Measurements from ENCODE around the gene EYS.

Gene EYS

DNA sequence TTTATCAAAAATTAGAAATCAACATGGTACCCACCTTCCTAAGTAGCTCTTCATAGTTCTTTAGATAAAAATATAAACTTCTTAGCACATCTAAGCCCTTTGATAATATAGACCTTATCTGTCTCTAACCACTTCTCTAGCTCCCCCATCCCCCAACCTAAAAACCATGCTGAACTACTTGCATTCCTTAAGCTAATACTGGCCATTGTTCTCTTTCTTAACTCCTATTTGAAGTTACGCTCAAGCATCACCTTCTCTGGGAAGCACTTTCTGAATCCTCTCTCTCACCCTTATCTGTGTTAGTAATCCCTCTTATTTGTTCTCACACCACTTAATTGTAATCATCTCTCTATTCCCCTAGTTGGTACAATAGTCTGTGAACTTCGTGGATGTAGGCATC, 1918.5 kb downstream of the EYS start:
- Mint-ChIP-seq H3K4me3 (no peak overlapping the region), H3K4me1 (no peaks in the 10 kb centered on the region), H3K9me3 (no peaks in the 10 kb centered on the region), H3K36me3 (ENCODE audit: low read depth) (no peaks in the 10 kb centered on the region), H3K27ac (no peak overlapping the region), H3K27me3 (ENCODE audit: low read depth, poor library complexity) (no peaks in the 10 kb centered on the region)
- no peak for DNase-seq
- TF ChIP-seq, protein P1, sequence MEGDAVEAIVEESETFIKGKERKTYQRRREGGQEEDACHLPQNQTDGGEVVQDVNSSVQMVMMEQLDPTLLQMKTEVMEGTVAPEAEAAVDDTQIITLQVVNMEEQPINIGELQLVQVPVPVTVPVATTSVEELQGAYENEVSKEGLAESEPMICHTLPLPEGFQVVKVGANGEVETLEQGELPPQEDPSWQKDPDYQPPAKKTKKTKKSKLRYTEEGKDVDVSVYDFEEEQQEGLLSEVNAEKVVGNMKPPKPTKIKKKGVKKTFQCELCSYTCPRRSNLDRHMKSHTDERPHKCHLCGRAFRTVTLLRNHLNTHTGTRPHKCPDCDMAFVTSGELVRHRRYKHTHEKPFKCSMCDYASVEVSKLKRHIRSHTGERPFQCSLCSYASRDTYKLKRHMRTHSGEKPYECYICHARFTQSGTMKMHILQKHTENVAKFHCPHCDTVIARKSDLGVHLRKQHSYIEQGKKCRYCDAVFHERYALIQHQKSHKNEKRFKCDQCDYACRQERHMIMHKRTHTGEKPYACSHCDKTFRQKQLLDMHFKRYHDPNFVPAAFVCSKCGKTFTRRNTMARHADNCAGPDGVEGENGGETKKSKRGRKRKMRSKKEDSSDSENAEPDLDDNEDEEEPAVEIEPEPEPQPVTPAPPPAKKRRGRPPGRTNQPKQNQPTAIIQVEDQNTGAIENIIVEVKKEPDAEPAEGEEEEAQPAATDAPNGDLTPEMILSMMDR (IDR thresholded peaks at IDR 0.05): no peak

DNA sequence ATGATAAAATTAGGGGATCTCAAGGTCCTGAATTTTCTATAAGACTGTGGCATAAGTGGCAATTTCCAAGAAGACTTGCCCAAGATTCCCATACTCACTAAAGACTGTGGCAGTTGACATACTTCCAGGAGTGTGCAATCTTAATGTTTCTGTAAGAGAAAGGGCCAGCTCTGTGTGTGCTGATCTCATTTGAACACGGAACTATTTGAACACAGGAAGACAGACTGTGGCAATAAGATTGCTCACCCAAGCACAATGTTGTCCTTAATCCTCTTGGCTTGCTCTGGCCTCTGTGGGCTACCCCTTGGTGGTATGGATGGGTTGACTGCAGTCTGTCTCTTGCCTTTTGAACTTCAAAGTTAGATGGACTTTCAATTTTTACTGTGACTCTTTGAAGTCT, 1920.0 kb downstream of the EYS start:
- Mint-ChIP-seq H3K36me3 (ENCODE audit: low read depth) (no peaks in the 10 kb centered on the region), H3K27ac (no peak overlapping the region), H3K4me1 (no peaks in the 10 kb centered on the region), H3K4me3 (no peak overlapping the region), H3K27me3 (ENCODE audit: low read depth, poor library complexity) (no peaks in the 10 kb centered on the region), H3K9me3 (no peaks in the 10 kb centered on the region)
- TF ChIP-seq, protein P1 (IDR thresholded peaks at IDR 0.05): no peak
- no peak for DNase-seq

DNA sequence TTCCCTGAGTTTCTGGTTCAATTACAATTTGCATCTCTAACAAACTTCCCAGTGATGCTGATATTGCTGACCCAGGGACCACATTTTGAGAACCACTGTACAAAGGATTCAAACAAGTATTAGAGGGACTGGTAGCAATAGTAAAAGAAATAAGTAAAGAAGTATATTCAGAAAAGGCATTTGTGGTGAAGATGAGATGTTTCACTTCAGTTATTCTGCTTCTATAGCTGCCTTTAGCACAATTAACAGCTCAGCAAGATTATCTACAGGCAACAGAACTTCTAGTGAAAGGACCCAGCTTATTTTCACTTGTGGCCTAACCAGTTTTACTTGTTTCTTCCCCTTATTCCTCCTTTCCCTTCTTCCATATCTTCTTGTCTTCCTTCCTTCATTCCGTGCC, 1922.0 kb downstream of the EYS start:
- Mint-ChIP-seq H3K4me1 (no peaks in the 10 kb centered on the region), H3K4me3 (no peak overlapping the region), H3K27ac (peak overlapping the region; percentile 32), H3K36me3 (ENCODE audit: low read depth) (no peaks in the 10 kb centered on the region), H3K9me3 (peaks cover 10% of the 10 kb centered on the region), H3K27me3 (ENCODE audit: low read depth, poor library complexity) (no peaks in the 10 kb centered on the region)
- DNase-seq: no peak
- TF ChIP-seq, protein P1 (IDR thresholded peaks at IDR 0.05): no peak

DNA sequence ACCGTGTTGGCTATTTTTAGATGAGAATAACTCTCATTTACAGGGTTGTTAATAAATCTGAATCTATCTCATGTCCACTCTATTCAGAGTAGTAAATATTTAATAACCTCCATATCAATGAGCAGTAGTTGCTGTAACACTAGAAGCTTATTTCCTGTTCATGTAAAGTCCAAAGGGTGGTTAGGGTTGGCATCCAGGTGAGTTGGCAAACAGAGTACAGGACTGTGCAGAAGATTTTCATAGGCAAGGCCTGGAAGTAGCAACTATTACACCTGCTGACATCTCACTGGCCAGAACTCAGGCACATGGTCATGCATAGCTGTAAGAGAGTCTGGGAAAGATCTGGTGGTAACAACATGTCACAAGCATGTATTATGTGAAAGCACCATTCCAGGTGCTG, 1923.9 kb downstream of the EYS start:
- no peak overlapping the region for H3K27ac Mint-ChIP-seq
- H3K9me3 Mint-ChIP-seq: peaks cover 18% of the 10 kb centered on the region
- TF ChIP-seq, protein P1 (IDR thresholded peaks at IDR 0.05): no peak
- H3K4me1 Mint-ChIP-seq: no peaks in the 10 kb centered on the region
- no peak overlapping the region for H3K4me3 Mint-ChIP-seq
- H3K36me3 Mint-ChIP-seq (ENCODE audit: low read depth): no peaks in the 10 kb centered on the region
- no peaks in the 10 kb centered on the region for H3K27me3 Mint-ChIP-seq (ENCODE audit: low read depth, poor library complexity)
- no peak for DNase-seq

DNA sequence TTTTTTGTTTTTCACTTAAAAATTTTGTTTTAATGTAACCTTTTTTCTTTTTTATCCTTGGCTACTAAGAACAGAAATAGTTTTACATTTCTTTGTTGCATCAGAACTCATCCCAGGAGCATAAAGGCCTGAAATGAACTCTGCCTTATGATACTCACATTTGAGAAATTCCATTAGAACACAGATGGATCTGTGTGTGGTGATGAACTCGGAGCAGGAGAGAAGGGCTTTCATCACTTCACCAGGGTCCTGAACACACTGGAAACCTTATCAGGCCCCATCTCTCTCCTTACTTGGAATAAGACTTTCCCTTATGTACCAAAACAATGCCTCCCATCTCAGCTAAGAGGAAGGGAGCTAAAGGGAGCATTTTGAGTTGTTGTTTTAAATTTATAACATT, 1932.1 kb downstream of the EYS start:
- Mint-ChIP-seq H3K4me1 (no peaks in the 10 kb centered on the region), H3K27me3 (ENCODE audit: low read depth, poor library complexity) (no peaks in the 10 kb centered on the region), H3K27ac (no peak overlapping the region), H3K9me3 (peaks cover 7% of the 10 kb centered on the region), H3K4me3 (no peak overlapping the region), H3K36me3 (ENCODE audit: low read depth) (no peaks in the 10 kb centered on the region)
- DNase-seq: no peak
- TF ChIP-seq, protein P1 (IDR thresholded peaks at IDR 0.05): no peak

DNA sequence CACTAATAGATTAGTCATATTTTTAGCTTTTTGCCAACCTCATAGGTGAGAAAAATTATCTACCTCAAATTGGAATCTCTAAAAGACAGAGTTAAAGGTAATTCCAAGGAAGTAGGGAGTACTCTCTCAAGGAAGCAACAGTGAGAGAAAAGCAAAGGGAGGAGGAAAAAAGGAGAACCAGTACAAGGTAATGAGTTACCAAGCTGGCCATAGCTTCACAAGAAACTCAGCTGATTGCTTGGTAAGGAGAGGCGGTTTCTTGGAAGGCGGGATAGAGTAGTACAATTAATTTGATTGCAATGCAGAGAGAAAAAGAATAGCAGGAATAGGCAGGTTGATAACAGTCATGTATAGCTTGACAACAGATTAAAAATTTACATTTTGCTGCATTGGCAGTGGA, 1933.8 kb downstream of the EYS start:
- Mint-ChIP-seq H3K4me3 (no peak overlapping the region), H3K36me3 (ENCODE audit: low read depth) (no peaks in the 10 kb centered on the region), H3K27me3 (ENCODE audit: low read depth, poor library complexity) (no peaks in the 10 kb centered on the region), H3K9me3 (no peaks in the 10 kb centered on the region), H3K4me1 (no peaks in the 10 kb centered on the region), H3K27ac (no peak overlapping the region)
- DNase-seq: no peak
- TF ChIP-seq, protein P1 (IDR thresholded peaks at IDR 0.05): no peak
